ENCODE data around the gene ARHGAP32.

The ARHGAP32 gene

DNA sequence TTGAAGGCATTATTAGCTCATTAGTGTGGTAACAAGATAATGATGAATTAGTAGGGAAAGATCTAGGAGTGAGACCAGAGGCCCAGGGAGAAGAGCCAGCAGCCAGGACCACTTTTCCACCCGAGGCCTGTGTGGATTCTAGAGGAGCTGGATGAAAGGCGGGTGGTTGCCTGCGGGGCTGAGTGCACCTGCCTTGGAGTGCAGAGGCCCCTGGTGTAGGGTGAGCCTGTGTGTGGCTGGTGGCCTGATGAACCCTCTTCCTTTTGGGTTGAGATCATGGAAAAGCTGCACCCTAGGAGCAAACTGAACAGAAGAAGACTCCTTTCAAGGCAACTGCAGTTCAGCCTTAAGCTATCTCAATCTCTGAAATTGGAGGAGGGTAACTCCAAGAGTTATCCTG lies 243.5 kb downstream of the ARHGAP32 start:
- no peak for DNase-seq

DNA sequence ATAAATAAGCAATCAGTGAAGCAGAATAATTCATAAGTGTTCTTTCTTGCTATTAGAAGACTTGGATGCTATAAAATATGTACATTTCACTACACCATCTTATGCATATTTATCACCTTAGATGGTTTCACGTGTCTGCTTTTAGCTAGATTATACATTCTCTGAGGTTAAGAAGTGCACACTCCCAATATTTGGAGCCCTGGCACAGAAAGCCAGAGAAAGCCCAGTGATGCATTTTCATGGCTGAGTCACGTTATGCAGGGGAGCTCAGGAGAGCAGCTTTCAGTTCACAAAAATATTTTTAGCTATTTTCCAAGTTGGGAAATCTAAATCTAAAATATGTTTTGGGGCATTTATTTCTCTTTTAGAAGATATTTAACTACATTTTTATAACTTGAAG lies 244.4 kb downstream of the ARHGAP32 start:
- no peak for DNase-seq

DNA sequence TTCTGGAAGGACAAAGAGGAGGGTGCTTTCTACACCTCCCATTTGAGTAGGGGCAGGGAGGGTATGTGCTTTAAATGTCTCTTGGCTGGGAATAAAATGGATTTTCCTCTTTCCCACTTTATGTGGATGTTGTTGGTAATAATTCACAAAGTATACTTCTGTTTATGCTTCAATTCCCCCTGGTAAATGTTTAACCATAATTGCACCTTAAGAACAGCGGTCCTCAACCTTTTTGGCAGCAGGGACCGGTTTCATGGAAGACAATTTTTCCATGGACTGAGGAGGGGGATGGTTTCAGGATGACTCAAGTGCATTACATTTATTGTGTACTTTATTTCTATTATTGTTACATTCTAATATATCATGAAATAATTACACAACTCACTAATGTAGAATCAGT lies 245.5 kb downstream of the ARHGAP32 start:
- DNase-seq, result no peak

DNA sequence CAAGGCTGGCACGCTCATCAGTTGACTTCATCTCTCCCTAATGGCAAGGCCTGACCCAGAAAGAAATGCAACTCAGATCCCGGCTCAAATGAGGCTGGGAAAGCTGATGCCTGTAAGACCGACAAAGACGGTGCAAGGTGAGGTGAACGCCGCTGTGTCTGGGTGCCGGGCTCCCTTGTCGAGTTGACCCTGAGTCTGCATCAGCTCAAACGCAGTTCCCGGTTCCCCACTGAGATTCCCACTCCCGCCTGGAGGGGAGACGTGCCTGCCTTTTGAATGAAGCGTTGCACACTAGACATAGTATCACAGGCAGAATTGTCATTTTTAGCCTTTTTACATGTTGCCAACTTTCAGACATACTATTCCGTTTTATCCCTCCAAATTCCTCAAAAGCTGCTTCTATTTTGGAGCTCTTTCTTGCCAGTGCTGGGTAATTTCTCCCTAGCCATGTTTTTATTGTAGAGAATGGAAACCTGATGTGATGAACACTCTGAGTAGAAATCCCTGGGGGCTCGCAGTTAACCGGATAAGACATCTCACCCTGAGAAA lies 248.6 kb downstream of the ARHGAP32 start:
- DNase-seq, result no peak

DNA sequence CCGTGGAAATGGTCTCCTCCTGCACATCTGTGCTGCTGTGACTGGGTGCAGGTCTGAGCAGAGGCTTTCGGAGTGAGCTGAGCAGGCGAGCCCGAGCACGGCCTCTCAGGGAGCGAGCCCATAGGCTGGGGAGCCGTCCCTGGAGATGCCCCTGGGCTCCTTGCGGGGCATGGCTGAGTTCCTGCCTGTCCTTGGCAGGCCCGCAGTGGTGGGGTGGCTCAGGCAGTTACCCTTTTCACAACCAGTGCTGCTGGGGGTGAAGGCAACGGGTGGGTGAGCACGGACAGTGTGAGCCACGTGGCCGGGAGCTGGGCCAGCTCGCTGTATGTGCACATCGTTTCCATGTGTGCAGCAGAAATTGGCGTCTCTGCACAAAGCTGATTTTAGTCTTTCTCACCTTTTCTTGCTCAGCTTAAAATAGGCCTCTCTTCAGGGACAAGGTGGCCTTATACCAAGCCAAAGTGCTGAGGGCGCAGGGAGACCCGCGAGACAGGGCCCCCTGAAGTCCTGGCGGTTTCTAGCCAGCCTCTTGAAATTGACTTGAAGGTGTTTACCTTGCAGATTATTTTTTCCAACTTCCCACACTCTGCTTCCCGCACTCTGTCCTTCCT lies 249.2 kb downstream of the ARHGAP32 start, which contains the start of gene TP53AIP1:
TSS of gene TP53AIP1 (minus strand) at position 55 of the 611 bp plus-strand sequence. CDS start 5,053 bp downstream, outside the sequence.
- DNase-seq, result no peak

DNA sequence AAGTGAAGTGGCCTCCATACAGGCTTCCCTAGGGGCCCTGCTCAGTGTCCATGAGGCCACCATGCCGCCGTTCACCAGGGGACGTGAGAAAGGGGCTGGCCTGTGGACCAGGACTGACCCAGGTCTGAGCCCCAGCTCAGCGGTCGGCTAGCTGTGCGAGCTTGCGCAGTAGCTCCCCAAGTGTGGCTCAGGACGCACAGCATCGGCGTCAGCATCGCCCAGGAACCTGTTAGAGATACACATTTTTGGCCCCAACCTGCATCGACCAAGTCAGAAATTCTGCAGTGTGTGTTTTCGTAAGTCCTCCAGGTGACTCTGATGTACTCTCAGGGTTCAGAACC lies 249.9 kb downstream of the ARHGAP32 start:
- DNase-seq, result no peak

DNA sequence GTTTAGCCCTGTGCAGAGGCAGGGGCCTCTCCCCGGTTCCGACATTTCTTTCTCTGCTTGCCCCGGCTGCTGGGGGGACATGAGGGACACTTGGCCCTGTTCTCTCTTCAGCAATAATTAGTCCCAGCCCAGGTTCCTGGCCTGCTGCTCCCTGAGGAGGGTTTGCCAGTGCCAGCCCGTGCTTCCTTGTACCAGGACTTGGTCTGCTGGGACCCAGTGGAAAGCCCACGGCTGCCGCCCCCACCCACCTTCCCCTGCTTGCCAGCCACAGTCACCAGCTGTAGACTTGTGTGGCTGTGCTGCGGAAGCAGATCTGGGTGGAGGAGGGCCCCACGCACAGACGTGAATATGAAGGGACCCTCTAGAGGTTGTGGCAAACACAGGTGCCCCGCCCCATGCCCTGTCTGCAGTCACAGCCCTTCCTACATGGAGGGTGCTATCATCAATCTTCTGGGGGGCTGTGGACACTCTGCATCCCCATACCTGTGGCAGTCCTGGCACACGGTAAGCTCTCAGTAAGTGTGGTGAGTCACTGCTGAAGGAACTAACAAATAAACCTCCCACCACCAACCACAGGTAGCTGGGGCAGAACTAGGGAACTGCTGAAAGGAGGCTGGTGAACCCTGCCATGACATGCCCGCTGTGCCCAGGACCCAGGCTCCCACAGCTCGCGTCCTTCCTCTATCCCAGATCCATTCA lies 250.4 kb downstream of the ARHGAP32 start:
- no peak for DNase-seq

DNA sequence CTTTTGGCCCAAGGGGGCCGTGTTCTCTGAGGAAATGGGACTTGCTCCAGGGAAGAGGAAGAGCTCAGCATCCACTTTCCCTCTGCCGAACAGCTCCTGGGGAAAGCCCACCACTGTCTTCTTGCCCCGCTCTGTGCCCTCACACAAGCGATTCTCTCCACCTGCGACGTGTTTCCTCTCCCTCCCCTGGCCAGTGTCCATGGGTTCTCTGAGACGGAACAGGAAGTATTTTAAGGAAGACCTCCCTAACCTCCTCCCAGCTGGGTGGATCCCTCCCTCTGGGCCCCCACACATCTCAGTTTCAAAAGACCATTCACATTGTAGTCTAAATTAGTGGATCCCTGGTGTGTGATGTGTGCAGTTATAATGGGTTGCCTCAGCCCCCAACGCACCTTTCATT lies 251.0 kb downstream of the ARHGAP32 start:
- DNase-seq, result no peak

DNA sequence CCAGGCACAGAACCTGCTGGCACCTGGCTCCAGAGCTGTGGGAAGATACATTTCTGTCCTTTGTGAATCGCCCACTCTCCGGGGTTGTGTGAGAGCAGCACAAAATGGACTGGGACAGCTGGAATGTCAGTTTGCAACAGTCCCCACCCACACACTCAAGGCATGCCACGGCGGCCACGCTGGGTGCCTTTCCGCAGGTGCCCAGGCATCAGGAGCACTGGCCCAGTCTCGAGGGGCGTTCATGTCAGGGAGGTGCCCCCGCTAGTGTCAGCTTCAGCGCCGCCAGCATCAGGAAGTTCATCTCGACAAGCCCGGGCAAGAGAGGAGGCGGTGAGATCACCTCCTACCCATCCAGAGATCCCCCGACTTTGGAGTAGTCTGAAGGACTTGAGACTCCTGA lies 251.5 kb downstream of the ARHGAP32 start:
- DNase-seq, result no peak

DNA sequence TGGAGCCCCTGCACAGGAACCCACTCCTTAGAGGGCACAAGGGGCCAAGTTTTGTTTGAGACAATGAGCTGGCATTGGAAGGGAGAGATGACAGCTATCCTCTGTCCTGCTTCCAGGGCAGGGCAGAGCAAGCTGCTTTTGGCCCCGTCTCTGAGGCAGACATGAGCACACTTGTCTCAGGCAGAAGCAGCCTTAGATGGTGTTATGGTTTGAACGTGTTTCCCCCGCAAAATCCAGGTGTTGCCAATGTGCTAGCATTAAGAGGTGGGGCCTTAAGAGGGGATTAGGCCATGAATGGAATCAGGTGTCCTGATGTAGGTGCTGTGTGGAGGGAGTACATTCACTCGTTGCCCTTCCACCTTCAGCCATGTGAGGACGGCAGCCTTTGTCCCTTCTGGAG lies 252.0 kb downstream of the ARHGAP32 start:
- DNase-seq, result no peak

DNA sequence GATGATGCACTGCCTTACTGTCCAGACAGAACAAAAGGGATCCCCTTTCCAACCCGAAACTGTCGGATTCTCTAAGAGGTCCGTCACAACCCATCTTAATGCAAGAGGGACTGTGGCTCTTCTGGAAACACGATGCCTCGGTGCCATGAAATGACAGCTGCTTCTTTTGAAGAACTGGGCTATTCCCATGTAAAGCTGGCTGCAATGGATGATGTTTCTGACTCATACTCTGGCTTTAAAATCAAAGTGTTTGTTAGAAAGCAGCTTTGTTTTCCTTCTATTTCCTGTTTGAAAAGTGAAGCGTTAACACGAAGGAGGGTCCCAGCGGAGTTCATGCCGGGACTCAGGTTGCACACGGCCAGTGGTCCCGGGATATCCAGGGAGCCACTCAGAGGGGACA lies 252.5 kb downstream of the ARHGAP32 start:
- no peak for DNase-seq

DNA sequence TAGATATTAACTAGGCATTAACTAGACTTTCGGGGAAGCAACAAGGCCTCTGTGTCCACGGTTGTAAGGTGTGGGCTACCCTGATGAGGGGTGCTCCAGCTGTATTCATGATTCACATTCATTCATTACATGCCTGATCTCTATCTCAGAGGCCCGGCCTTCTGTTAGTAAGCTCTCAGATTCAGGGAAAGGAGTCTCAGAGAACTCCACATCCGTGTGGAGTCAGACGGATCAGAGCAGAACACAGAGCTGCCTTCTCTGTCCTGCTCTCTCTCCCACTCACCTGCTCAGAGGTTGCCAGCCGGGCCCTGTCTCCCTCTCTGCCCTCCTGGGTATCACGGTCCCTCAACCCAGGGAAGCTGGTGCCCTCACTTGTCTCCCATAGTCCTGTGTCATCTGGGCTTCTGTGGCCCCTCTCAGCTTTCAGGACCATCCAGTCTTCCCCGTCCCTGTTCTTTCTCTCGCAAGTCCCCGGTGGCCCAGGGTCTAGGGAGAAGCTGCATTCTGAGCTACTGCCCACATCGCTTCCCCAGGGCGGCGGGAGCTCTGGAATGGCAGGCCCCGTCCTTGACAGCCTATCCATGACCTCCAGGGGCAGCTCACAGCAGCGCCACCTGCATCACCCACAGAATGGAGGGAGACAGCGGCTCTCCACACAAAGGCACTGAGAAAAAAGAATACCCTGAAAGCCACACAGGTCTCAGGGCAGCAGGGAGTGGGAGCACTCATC lies 253.8 kb downstream of the ARHGAP32 start:
- no peak for DNase-seq

DNA sequence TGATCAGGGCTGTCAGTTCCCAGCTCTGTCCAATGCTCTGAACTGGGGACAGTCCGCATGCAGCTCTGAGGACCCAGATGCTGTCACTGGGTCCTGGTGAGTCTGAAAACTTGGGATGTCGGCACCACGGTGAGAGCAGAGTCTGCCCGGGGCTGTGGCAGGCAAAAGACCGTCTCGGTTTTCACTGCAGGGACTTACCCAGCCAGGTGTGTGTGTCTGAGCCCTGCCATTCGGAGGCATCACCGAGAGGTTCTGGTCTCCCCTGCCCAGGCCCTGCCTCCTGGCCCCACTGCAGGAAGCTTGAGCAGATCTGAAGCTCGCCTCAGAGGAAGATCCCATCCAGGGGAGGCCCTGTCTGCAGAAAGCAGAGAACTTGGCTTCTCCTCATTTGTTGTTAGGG lies 254.6 kb downstream of the ARHGAP32 start:
- no peak for DNase-seq

DNA sequence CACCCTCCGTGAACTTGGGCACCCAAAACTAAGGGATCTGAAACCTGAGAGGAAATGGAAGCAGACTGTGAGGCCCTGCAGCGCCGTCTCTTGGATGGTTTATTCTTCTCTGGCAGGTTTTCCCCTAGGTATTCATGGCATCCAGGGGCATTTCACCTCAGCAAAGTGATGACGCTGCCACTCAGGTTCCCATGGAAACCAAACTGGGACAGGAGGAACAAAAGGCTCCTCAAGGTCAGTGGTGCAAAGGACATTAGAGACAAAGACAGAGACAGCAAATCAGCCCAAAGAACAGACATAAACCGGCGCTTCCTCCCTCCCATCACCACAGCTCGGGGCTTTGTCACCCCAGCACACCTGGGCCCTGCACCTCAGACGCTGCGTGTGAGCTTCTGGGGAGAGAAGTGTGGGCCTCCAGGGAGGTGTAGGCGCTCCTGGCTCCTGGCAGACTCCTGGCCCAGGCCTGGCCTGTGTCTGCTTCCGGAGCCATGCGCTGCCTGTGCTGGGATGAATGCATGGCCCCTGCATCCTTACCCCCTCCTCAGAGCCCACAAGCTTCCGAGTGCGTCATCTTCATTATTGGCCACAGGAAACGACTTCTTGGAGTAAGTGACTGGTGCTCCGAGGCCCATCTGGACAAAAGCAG lies 255.4 kb downstream of the ARHGAP32 start:
- no peak for DNase-seq

DNA sequence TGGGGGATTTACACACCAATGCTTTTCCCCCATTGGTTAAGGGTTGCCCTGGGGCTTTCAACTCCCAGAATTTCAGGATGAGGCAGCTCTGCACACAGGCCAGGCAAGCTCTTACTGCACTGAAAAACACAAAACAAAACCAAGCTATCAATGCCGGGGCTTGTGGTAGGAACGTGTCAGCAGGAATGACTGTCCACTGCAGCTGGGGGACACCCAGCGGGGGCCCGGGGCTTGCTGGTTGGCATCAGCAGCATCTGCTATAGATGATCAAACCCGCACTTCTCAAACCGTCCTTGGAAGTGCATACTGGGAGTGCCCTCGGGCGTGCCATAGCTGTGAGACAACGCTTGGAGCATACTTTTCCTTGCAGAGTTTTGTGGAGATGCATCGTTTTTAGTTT lies 257.2 kb downstream of the ARHGAP32 start:
- no peak for DNase-seq

DNA sequence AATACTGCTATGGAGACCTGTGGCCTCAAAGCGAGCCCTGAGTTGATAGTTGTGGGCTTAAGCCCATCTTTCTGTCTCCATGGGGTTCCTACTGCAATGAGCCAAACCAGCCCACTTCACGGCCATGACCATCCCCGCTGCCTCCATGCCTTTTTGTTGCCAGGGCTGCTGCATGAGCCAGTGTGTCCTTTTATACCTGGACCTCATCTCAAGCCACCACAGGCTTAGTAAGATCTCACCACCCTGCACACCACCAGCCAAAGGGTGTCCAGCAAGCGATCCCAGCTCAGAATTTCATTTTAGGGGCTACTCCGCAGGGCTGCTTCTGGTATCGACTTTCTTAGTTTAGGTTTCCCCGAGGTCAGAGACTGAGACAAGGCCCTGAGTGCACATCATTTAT lies 257.8 kb downstream of the ARHGAP32 start:
- DNase-seq, result no peak

DNA sequence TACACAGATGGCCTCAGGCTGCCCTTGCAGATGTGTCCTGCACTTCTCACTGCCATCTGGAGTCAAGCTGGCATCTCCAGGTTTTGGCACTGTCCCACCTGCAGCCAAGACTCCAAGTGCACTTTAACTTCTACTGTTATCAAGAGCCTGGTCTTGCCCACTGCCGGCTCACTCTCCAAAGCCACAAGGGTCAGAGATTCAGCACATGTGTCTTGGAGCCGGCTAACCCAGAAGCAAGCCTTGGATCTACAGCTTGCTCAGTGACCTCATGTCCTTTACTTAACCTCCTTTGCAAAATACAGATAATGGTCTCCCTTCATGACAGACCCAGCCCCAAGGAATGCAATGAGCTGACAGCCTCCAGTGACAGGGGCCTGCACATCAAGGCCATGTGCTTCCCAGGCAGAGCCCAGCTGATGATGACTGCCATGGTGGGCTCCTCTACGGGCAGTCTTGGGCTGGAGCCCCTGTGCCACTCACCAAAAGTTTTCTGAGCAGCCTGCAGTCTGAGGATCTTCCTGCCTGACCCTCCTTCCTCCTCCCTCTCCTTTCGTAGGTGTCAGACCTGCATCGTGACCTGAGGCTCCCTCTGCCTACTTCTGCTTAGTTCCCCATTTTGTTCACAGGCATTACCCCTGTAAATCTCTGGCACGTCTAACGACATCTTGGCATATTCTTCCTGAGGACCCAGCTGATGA lies 258.5 kb downstream of the ARHGAP32 start:
- DNase-seq, result no peak

DNA sequence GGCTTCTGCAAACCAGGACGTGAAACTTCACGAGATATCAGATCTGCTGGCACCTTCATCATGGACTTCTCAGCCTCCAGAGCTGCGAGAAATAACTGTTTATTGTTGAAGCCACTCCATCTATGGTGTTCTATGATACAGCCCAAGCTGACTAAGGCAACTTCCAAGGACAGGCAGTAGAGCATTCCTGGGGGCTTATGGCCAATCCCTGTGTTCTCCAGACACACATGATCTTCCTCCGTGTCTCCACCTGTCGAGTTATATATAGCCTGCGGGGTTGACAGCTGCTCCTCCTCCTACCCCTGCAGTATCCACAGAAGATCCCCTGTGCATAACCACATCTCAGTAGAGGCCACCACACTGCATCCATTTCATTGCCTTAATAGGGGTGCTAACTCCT lies 260.5 kb downstream of the ARHGAP32 start:
- no peak for DNase-seq

DNA sequence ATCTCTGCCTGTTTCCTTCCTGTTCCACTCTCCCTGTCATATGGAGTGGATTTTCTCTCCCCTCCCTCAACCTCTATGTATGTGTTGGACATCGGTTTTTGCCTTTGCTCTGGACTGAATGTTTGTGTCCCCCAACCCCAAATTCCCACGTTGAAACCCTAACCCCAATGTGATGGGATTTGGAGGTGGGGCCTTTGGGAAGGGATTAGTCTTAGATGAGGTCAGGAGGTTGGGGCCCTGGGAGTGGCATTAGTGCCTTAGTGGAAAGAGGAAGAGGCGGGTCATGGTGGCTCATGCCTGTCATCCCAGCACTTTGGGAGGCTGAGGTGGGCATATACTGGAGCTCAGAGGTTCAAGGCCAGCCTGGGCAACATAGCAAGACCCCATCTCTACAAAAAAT lies 261.1 kb downstream of the ARHGAP32 start:
- DNase-seq, result no peak

DNA sequence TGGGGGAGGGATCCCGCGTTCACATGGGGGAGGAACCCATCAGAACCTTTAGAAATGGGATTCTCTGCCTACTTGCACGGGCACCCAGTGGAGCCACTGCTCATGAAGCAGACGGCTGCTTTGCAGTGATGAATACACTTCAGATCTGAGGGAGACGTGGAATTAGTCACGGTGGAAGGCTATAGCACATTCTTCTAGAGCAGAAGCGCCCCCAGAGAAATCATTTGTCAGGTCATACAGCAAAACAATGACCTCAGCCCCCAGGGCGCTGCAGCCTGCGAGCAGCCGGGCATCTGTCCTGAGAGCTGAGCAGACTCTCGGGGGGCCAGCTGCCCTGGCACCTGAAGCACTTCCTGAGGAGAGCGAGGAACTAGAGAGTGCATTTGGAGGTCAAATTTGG lies 262.1 kb downstream of the ARHGAP32 start:
- no peak for DNase-seq

DNA sequence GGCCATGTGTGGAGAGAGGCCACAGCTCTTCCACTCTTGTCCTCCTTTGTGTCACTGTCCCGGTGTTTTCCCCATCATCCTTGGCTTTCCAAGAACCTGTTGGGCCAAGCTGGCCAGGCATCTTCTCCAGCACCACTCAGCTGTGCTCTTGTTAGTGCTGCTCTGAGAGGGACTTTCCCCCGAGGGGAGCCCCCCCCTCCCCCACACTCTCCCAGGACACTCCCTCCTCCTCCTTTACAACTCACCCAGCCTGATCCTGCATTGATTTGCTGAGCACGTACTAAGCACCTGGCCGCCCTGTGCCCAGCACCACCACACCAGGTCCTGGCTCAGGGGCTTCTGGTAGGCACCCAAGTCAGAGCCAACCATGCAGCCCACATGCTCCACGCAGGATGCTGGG lies 262.7 kb downstream of the ARHGAP32 start:
- DNase-seq, result no peak

DNA sequence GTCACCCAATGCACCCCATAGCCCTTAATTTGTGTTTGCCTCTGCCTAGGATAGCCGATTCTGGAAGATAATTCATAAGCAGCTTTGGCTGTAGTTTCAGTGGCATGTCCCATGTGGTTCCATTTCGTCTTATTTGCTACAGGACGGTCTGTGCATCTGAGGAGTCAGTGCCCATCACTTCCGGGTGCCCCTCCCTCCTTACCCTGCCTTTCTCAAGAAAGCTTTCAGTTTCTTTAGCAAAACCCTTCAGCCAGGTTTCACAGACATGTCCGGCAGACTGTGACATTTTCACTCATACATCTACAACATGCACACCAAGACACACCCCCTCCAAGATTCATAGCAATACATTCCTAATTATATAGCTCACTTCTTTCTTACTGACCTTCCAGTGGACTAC lies 263.7 kb downstream of the ARHGAP32 start:
- DNase-seq, result no peak

Data from NCI-H187 (cell line).